Osteoblast (primary cell): ENCODE measurements around the gene USP9X. TPM values are rescaled to one million over a fixed set of nuclear protein-coding genes. Genes with fewer than 3 reads are reported as not detected.

Experiments used
- DNase-seq: peaks from one replicate; pipeline ENCODE4 v3.0.0; 2011; ENCODE audit warnings: low spot score, mixed read lengths; ENCODE audit not compliant: insufficient read length; ENCODE audit errors: missing footprints
- H2AFZ ChIP-seq: 2 replicates; pipeline ENCODE4 v1.6.0; 2011; ENCODE audit warnings: mild to moderate bottlenecking, low read length
- H3K27ac ChIP-seq: 2 replicates; pipeline ENCODE4 v1.5.1; 2011; ENCODE audit warnings: mild to moderate bottlenecking, low read depth, low read length, moderate library complexity
- H3K27me3 ChIP-seq: 2 replicates; pipeline ENCODE4 v1.6.0; 2012; ENCODE audit warnings: mild to moderate bottlenecking, control low read depth, inconsistent platforms, low read length, moderate library complexity; ENCODE audit not compliant: insufficient read depth
- H3K36me3 ChIP-seq: 2 replicates; pipeline ENCODE4 v1.5.1; 2011; ENCODE audit warnings: mild to moderate bottlenecking, low read length, control low read depth, moderate library complexity; ENCODE audit not compliant: insufficient read depth
- H3K4me1 ChIP-seq: 2 replicates; pipeline ENCODE4 v1.5.1; 2011; ENCODE audit warnings: mild to moderate bottlenecking, low read length, control low read depth, moderate library complexity; ENCODE audit not compliant: insufficient read depth
- H3K4me2 ChIP-seq: 2 replicates; pipeline ENCODE4 v1.6.0; 2011; ENCODE audit warnings: mild to moderate bottlenecking, low read length; ENCODE audit not compliant: insufficient read depth
- H3K4me3 ChIP-seq: fragments of 200-600 bp; sonication (generic); 3 replicates; pipeline ENCODE4 v1.5.1; 2012; ENCODE audit warnings: mild to moderate bottlenecking, low read length, inconsistent platforms; ENCODE audit not compliant: insufficient read depth
- H3K79me2 ChIP-seq: 2 replicates; pipeline ENCODE4 v1.6.0; 2012; ENCODE audit warnings: mild to moderate bottlenecking, low read length, control low read depth, inconsistent platforms; ENCODE audit not compliant: insufficient read depth
- H3K9me3 ChIP-seq: 2 replicates; pipeline ENCODE4 v1.5.1; 2011; ENCODE audit warnings: low read depth, low read length, control low read depth
- H4K20me1 ChIP-seq: 2 replicates; pipeline ENCODE4 v1.6.0; 2012; ENCODE audit warnings: mild to moderate bottlenecking, low read length, control low read depth; ENCODE audit not compliant: insufficient read depth
- CTCF ChIP-seq: IDR thresholded peaks from 2 replicates; pipeline ENCODE4 v1.5.1; 2011; ENCODE audit warnings: mild to moderate bottlenecking, low read depth, low read length, moderate library complexity; ENCODE audit errors: extremely low read depth
- total RNA-seq: library from RNA; depleted of rRNA; stranded (reverse); fragments of >200 nt; gene quantifications from 2 replicates; pipeline ENCODE4 v1.2.3, GENCODE V29; 2012

The USP9X gene
- total RNA-seq, 1 donor, result 170 TPM

- Histone ChIP-seq H2AFZ (no peak overlapping the region), H3K4me1 (peaks cover 3% of the 10 kb centered on the region), H3K36me3 (peaks cover 24% of the 10 kb centered on the region), H3K9me3 (no peaks in the 10 kb centered on the region), H3K4me3 (no peak overlapping the region), H3K27me3 (no peaks in the 10 kb centered on the region), H3K27ac (no peak overlapping the region), H3K4me2 (no peak overlapping the region), H3K79me2 (no peaks in the 10 kb centered on the region), H4K20me1 (no peaks in the 10 kb centered on the region)
- no peak for TF ChIP-seq CTCF
- no peak for DNase-seq
These were observed 149.7 kb downstream of the USP9X start for GRCh38 chrX:41234962-41235361.

GRCh38 chrX:41236629-41237028 is 151.4 kb downstream of the USP9X start:
- no peak for TF ChIP-seq CTCF
- H3K36me3 ChIP-seq, result peaks cover 9% of the 10 kb centered on the region
- DNase-seq, result no peak

DNA sequence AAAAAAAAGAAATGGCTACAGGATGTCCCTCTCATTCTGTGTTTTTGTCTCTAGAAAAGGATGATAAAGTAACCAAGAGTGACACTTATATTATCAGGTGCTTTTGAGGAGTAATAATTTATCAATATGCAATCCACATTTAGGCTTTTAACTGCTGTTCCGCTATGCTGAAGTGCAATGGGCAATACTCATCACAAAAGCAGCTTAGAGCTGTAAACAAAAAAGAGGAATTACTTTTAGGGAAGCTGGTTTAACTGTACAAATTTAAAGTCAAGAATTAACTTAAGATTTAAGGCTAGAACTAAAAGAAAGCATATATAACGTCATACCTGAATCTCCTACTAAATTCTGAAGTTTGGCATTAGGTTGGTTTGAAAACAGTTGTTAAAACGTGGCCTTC is 155.3 kb downstream of the USP9X start:
- H3K79me2 ChIP-seq, result no peaks in the 10 kb centered on the region
- H3K36me3 ChIP-seq, result no peaks in the 10 kb centered on the region
- H3K9me3 ChIP-seq, result no peaks in the 10 kb centered on the region
- peaks cover 5% of the 10 kb centered on the region for H3K27me3 ChIP-seq
- H3K4me2 ChIP-seq, result no peak overlapping the region
- H3K27ac ChIP-seq, result no peak overlapping the region
- no peaks in the 10 kb centered on the region for H4K20me1 ChIP-seq
- no peak for TF ChIP-seq CTCF
- peaks cover 3% of the 10 kb centered on the region for H3K4me1 ChIP-seq
- DNase-seq, result no peak
- no peak overlapping the region for H2AFZ ChIP-seq
- no peak overlapping the region for H3K4me3 ChIP-seq

More at GRCh38 chrX:41236629-41237028, 151.4 kb downstream of the USP9X start:
- no peaks in the 10 kb centered on the region for H4K20me1 ChIP-seq
- no peak overlapping the region for H3K4me3 ChIP-seq
- no peak overlapping the region for H3K27ac ChIP-seq
- no peaks in the 10 kb centered on the region for H3K79me2 ChIP-seq
- H3K27me3 ChIP-seq, result no peaks in the 10 kb centered on the region
- H3K4me2 ChIP-seq, result no peak overlapping the region
- peaks cover 3% of the 10 kb centered on the region for H3K4me1 ChIP-seq
- no peak overlapping the region for H2AFZ ChIP-seq
- no peaks in the 10 kb centered on the region for H3K9me3 ChIP-seq

GRCh38 chrX:41241962-41242361 is 156.7 kb downstream of the USP9X start:
- Histone ChIP-seq H2AFZ (no peak overlapping the region), H4K20me1 (no peaks in the 10 kb centered on the region), H3K4me3 (no peak overlapping the region), H3K27ac (no peak overlapping the region), H3K4me2 (no peak overlapping the region), H3K9me3 (no peaks in the 10 kb centered on the region), H3K36me3 (no peaks in the 10 kb centered on the region), H3K79me2 (no peaks in the 10 kb centered on the region), H3K27me3 (peaks cover 10% of the 10 kb centered on the region), H3K4me1 (peaks cover 3% of the 10 kb centered on the region)
- TF ChIP-seq CTCF, result no peak
- DNase-seq, result no peak
